Smooth muscle cell (in vitro differentiated cells): ENCODE measurements around the gene MERTK. TPM values are rescaled to one million over a fixed set of nuclear protein-coding genes. Genes with fewer than 3 reads are reported as not detected.

Experiments used
- DNase-seq: peaks from one replicate; lab custom pipeline; 2025; ENCODE audit not compliant: unreplicated experiment; lab: John Stamatoyannopoulos, UW
- H2AFZ ChIP-seq: fragments of 200-600 bp; sonication (generic); 2 replicates; pipeline ENCODE4 v1.6.0; 2016; ENCODE audit warnings: antibody characterized with exemption, low read depth, mild to moderate bottlenecking
- H3F3A ChIP-seq: fragments of 200-600 bp; sonication (generic); 2 replicates; pipeline ENCODE4 v1.6.0; 2017; ENCODE audit warnings: antibody characterized with exemption, low read depth
- H3K27ac ChIP-seq: fragments of 200-600 bp; sonication (generic); 2 replicates; pipeline ENCODE4 v1.5.1; 2016; ENCODE audit warnings: low read depth, mild to moderate bottlenecking
- H3K27me3 ChIP-seq: fragments of 200-600 bp; sonication (generic); 2 replicates; pipeline ENCODE4 v1.6.1; 2016; ENCODE audit warnings: low read depth, mild to moderate bottlenecking
- H3K36me3 ChIP-seq: fragments of 200-600 bp; sonication (generic); 2 replicates; pipeline ENCODE4 v1.5.1; 2016; ENCODE audit warnings: low read depth
- H3K4me1 ChIP-seq: fragments of 200-600 bp; sonication (generic); 2 replicates; pipeline ENCODE4 v1.5.1; 2016; ENCODE audit warnings: low read depth
- H3K4me2 ChIP-seq: fragments of 200-600 bp; sonication (generic); 2 replicates; pipeline ENCODE4 v1.6.0; 2016; ENCODE audit warnings: mild to moderate bottlenecking
- H3K4me3 ChIP-seq: fragments of 200-600 bp; sonication (generic); 2 replicates; pipeline ENCODE4 v1.5.1; 2016; ENCODE audit warnings: mild to moderate bottlenecking
- H3K79me2 ChIP-seq: fragments of 200-600 bp; sonication (generic); 2 replicates; pipeline ENCODE4 v1.6.0; 2016; ENCODE audit warnings: low read depth, mild to moderate bottlenecking
- H3K9ac ChIP-seq: fragments of 200-600 bp; sonication (generic); 2 replicates; pipeline ENCODE4 v1.6.0; 2016; ENCODE audit warnings: low read depth
- H3K9me3 ChIP-seq: fragments of 200-600 bp; sonication (generic); replicated peaks from 2 replicates; pipeline ENCODE4 v1.5.1; 2016; ENCODE audit warnings: low read depth
- H4K20me1 ChIP-seq: fragments of 200-600 bp; sonication (generic); 2 replicates; pipeline ENCODE4 v1.6.0; 2016; ENCODE audit warnings: low read depth
- WGBS: methylation state at CpG from one replicate; pipeline ENCODE4 v1.1.7; 2016; ENCODE audit warnings: low lambda C conversion rate; 5-methylcytosine and 5-hydroxymethylcytosine counted together
- polyA plus RNA-seq: library from polyadenylated mRNA; unstranded; fragments of >200 nt; fragmentation: Nextera tagmentation; extraction: Ambion mirVana; gene quantifications from 2 replicates; pipeline ENCODE4 v1.2.1, GENCODE V29; 2016
- total RNA-seq: library from RNA; depleted of rRNA; stranded (reverse); fragments of >200 nt; gene quantifications from 2 replicates; pipeline ENCODE4 v1.2.3, GENCODE V29; 2014
- TF ChIP-seq, protein P1 (sequence below): fragments of 200-600 bp; sonication (generic); IDR thresholded peaks from 2 replicates; pipeline ENCODE4 v1.5.1; 2017; ENCODE audit warnings: borderline replicate concordance, mild to moderate bottlenecking, antibody characterized with exemption; ENCODE audit not compliant: insufficient read depth, poor library complexity, severe bottlenecking

MERTK gene
- total and polyA plus RNA-seq, 2 experiments from 2014 or later, result 5.1 to 9.4 TPM

DNA sequence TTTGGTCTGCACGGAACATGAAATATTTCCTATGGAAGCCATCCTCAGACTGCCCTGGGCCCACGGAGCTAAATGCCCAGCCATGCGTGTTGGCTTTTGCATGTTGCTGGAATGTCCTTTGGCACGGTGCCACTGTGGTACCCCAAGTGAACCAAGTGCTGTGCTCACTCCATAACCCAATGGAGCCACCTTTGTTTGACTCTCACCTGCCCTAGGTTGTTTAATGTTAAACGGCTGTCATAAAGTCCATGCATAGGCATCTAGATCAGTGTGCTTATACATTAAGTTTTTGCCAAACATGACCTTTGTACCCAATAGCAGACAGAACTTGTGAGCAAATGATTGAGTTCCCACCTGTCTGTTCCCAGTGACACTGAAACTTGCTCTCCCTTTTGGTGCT is 96.7 kb downstream of the MERTK start:
- Histone ChIP-seq H3K4me3 (no peak overlapping the region), H2AFZ (no peak overlapping the region), H3K4me1 (no peaks in the 10 kb centered on the region), H3K79me2 (no peaks in the 10 kb centered on the region), H3K27me3 (no peaks in the 10 kb centered on the region), H3K9ac (no peak overlapping the region), H4K20me1 (no peaks in the 10 kb centered on the region), H3K4me2 (no peak overlapping the region), H3K36me3 (peaks cover 11% of the 10 kb centered on the region), H3K27ac (no peak overlapping the region), H3K9me3 (no peaks in the 10 kb centered on the region), H3F3A (no peaks in the 10 kb centered on the region)
- TF ChIP-seq, protein P1, sequence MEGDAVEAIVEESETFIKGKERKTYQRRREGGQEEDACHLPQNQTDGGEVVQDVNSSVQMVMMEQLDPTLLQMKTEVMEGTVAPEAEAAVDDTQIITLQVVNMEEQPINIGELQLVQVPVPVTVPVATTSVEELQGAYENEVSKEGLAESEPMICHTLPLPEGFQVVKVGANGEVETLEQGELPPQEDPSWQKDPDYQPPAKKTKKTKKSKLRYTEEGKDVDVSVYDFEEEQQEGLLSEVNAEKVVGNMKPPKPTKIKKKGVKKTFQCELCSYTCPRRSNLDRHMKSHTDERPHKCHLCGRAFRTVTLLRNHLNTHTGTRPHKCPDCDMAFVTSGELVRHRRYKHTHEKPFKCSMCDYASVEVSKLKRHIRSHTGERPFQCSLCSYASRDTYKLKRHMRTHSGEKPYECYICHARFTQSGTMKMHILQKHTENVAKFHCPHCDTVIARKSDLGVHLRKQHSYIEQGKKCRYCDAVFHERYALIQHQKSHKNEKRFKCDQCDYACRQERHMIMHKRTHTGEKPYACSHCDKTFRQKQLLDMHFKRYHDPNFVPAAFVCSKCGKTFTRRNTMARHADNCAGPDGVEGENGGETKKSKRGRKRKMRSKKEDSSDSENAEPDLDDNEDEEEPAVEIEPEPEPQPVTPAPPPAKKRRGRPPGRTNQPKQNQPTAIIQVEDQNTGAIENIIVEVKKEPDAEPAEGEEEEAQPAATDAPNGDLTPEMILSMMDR, result no peak
- no peak for DNase-seq
- 99% methylated on average over 5 of the region's 5 CpGs for WGBS

DNA sequence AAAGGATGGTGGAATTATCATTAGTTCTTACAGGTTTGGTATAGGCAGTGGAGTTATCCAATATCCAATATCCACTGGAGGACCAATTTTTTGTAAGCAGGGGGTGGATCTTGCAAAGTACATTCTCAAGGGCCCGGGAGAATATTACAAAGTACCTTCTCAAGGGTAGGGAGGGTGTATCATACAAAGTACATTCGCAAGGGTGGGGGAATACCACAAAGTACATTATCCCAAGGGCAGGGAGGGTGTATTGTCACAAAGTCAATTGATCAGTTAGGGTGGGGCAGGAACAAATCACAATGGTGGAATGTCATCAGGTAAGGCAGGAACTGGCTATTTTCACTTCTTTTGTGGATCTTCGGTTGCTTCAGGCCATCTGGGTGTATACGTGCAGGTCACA is 101.4 kb downstream of the MERTK start:
- no peak overlapping the region for H3K4me3 ChIP-seq
- H3F3A ChIP-seq, result no peaks in the 10 kb centered on the region

DNA sequence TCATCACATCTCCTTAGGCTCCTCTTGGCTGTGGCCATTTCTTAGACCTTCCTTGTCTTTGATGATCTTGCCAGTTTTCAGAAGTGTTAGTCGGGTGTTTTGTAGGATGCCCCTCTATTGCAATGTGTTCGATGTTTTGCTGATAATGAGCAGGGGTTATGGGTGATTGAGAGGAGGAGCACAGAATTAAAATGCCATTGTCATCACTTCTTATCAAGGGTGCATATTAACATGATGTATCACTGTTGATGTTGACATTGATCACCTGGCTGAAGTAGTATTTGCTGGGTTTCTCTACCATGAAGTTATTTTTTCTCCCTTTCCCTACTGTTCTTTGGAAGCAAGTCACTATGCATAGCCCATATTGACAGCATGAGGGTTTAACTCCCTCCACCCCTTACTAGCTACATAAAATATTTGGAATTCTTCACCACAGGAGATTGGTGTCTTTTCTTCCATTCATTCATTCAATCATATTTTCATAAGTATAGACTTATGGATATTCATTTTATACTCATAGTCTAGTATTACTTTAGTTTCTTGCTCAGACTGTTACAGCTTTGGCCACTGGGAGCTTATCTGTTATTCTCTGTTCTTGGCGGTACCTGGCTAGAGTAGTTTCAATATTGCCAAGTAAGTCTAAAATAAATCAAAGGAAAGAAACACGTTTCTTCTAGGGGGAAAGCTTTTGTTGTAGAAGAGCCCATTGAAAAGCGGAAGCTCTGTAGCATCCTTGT is 102.2 kb downstream of the MERTK start:
- no peak overlapping the region for H3K4me2 ChIP-seq
- TF ChIP-seq, protein P1, result no peak
- H3K9ac ChIP-seq, result no peak overlapping the region
- no peaks in the 10 kb centered on the region for H3F3A ChIP-seq
- no peaks in the 10 kb centered on the region for H3K27me3 ChIP-seq
- no peaks in the 10 kb centered on the region for H4K20me1 ChIP-seq
- H3K79me2 ChIP-seq, result no peaks in the 10 kb centered on the region
- peaks cover 4% of the 10 kb centered on the region for H3K4me1 ChIP-seq
- no peaks in the 10 kb centered on the region for H3K9me3 ChIP-seq
- DNase-seq, result no peak
- 94% methylated on average over 5 of the region's 5 CpGs for WGBS
- H3K27ac ChIP-seq, result no peak overlapping the region
- H3K36me3 ChIP-seq, result peaks cover 11% of the 10 kb centered on the region
- no peak overlapping the region for H3K4me3 ChIP-seq
- H2AFZ ChIP-seq, result no peak overlapping the region

More for the DNA sequence above, 101.4 kb downstream of the MERTK start:
- no peaks in the 10 kb centered on the region for H3K9me3 ChIP-seq
- no peaks in the 10 kb centered on the region for H4K20me1 ChIP-seq
- no peak overlapping the region for H3K9ac ChIP-seq
- no peaks in the 10 kb centered on the region for H3K27me3 ChIP-seq
- WGBS, result 84% methylated on average over 4 of the region's 4 CpGs
- H3K27ac ChIP-seq, result no peak overlapping the region
- no peak overlapping the region for H2AFZ ChIP-seq
- peaks cover 11% of the 10 kb centered on the region for H3K36me3 ChIP-seq
- no peak for DNase-seq
- no peaks in the 10 kb centered on the region for H3K79me2 ChIP-seq
- TF ChIP-seq, protein P1, result no peak
- H3K4me1 ChIP-seq, result peaks cover 4% of the 10 kb centered on the region
- H3K4me2 ChIP-seq, result no peak overlapping the region
